NCI-H1930 (cell line): ENCODE measurements around the gene RAB44.
A peak's percentile ranks its signal among the peaks of the same experiment; 100 is the strongest.
"Not testable (repeated sequence)": the region's sequence is repeated elsewhere in the genome, so short reads cannot be mapped to it uniquely, and the experiment has no call there.

ENCODE experiments used
- DNase-seq, 2 experiments: peaks; one replicate each; lab custom pipeline; 2025; lab: John Stamatoyannopoulos, UW

The RAB44 gene

DNA sequence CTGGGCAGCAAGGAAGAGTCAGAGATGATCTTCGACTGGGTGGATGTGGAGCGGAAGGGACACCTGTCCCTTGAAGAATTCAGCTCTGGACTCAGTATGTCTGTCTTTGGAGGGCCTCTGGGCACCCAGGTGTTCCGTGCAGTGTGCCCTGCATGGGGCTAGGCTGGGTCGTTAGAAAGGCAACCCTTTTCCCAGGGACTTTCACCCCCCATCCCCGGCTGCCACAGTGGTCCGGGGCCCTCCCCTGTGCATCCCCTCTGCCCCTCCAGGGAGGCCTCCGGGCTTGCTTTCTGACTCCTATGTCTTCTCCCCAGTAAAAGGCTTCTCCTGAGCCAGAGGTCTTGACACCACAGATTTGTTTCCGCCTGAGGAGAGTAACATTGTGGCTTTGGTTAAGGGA is 16.2 kb downstream of the RAB44 start:
- no peak for DNase-seq

DNA sequence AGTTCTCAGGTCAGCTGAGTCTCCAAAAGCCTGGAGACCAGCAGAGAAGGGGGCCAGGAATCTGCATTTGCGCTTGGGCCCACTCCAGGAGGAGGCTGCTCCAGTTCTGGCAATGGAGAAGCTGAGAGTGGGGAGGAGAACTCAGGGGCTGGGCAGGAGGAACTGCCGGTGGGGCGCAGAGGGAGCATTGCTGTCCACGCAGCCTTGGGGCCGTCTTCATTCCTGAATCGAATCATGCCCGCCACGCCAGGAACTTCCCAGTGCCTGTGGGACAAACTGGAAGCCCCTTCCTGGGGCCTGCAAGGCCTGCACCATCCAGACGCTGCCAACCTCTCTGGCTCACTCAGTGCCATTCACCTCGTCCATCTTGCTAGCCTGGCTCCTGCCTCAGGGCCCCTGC is 16.9 kb downstream of the RAB44 start:
- DNase-seq: no peak

DNA sequence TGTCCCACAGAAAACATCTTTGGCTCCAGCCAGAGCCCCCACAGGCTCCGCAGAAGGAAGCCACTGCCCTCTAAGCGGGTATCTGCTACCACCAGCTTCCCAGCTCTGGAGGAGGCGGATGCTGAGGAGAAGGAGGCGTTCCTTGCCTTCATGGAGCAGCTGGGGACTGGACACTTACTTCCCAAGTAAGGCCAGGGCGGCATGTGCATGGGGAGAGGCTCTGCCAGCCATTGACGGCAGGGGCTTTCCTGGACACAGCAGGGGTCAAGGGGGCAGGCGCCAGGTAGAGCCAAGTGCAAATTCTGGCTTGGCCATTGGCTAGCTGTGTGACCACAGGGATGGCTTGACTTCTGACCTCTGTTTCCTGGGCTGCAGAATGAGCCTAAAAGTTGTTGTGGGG is 17.8 kb downstream of the RAB44 start:
- no peak for DNase-seq

DNA sequence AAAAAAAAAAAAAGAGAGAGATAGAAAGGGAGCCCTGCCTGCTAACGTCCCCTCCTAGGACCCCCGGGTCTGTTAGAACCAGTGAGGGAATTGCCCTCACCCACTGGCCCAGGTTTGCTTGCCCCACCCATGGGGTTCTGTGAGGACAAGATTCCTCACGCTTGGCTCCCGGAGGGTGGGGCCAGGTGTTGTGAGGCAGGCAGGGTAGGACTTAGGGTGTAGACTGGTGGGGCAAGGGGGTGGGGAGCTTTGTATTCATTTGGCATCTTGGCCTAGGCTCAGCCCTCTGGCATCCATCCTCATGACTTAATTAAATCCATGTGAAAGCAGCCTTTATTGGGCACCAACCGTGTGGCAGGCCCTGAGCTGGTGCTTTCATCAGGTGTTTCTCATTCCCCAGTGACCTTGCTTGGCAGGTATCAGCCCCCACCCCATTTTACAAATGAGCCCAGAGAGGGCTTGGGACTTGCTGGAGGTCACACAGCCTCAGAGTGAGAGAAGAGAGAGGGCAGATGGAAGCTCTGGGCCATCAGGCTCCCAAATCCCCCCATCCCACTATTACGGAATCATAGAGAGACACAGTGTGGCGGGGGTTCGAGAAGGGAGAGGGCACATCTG is 19.0 kb downstream of the RAB44 start:
- no peak for DNase-seq

DNA sequence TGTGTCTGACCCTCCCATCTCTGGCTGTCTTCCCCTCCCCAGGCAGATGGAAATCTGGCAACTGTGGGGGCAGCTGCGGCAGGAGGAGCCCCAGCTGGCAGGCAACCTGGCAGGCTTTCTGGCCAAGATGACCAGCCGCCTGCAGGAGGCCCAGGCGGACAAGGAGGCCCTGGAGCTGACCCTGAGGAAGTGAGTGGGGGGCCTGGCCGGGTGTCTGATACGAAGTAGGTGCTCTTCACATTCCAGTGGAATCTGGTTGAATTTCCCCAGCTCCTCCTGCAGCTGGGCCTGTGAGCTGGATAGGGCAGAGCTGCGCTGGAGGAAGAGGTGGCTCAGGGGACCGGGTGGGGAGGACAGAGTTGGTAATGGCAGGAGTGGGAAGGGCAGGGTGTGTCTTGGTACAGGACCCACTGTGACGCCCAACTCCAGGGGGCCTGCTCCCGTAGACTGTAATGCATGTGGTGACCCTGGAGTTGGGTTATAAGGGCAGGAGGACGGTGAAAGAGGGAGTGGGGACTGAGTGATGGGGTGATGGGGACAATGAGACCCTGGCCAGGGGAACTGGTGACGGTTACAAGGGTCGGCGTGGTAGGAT is 19.7 kb downstream of the RAB44 start:
- DNase-seq: no peak

DNA sequence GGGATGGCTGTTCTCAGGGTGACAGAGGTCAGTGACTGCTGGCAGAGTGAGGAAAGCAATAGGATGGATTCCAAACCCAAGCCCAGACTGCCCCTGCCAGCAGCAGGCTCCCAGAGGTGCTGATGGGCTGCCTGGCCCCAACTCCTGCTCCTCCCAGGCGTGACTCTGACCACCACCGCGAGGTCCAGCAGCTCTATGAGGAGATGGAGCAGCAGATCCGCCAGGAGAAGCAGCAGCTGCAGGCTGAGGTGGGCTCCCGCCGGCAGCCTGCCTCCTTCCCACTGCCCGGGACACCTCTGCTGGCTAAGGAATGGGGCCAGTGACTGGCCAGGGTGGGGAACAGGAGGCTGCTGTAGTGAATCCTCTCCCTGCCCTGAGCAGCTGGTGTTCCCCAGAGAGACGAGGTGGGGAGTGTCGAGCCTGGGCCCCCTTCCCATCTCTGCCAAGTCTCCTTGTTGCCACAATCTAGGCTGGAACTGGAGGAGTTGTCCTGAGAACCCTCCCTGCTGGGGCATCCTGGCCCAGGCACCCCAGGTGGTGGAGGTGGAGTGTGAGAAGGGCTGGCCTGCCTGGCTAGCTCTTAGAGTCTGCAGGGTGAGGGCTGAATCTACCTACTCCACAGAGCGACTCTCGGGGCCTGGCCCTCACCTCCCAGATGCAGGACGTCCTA is 20.4 kb downstream of the RAB44 start:
- DNase-seq: no peak

DNA sequence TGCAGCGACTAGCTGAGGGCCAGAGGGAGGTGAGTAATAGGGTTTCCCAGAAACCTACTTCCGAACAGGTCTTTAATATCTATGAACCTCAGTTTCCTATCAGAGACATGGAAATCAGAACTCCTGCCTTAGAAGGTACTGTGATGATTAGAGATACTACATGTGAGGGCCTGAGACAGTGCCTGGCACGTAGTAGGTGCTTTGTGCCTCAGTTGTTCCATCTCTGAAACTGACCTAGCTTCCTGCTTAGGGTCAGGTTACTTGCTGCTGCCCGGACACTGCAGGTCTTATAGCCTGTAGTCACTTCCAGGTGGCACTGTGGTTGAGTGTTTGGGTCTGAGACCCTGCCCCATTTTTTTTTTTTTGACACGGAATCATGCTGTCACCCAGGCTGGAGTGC is 20.9 kb downstream of the RAB44 start:
- DNase-seq: no peak

DNA sequence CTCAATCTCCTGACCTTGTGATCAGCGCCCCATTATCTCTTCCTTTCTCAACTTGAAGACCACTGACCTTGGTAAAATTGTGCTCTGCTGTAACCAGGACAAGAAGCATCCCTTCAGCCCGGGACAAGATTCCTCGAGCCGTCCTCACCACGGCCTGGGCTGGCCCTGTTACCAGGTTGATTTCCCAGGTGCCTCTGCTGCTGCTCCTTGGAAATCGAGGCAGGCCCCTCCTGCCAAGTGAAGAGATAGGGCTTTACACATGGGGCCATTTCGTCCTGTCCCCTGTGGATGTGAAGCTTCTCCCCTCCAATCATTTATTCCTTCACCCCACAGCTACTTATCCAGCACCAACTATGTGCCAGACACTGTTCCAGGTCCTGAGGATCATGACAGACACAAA is 21.5 kb downstream of the RAB44 start:
- DNase-seq: no peak

DNA sequence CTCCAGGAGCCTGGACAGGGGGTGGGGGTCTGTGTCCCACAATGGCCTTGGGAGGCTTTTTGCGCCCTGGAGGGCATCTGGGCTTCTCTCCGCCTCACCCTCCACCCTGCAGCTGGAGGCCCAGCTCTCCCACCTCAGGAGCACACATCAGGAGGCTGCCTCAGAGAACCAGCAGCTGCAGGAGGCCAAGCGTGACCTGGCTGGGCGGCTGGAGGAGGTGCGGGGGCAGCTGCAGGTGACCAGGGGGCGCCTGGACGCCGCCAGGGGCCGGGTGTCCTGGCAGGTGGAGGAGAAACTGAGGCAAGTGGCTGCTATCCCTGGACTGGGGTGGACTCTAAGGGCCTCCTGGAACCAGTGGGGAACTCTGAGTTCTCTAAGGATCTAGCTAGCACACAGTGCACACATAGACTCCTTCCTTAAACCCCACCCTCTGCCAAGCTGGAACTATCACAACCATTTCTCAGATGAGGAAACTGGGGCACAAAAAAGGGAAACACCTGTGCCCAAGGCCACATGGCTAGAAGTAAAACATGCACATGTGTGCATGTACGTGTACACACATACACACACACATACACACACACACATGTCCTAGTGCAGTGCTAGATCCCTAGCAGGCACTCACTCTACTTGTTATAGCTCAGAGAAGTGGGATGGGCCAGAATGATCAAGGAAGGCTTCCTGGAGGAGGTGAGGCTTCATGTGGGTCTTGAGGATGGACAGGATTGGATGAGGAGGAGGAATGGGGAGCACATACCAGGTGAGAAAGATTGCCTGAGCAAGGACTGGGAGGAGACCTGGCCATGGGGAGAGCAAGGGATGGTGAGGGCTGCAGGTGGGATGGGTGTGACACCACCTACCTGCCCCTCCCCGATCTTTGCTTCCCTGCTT is 22.9 kb downstream of the RAB44 start:
- DNase-seq: no peak

DNA sequence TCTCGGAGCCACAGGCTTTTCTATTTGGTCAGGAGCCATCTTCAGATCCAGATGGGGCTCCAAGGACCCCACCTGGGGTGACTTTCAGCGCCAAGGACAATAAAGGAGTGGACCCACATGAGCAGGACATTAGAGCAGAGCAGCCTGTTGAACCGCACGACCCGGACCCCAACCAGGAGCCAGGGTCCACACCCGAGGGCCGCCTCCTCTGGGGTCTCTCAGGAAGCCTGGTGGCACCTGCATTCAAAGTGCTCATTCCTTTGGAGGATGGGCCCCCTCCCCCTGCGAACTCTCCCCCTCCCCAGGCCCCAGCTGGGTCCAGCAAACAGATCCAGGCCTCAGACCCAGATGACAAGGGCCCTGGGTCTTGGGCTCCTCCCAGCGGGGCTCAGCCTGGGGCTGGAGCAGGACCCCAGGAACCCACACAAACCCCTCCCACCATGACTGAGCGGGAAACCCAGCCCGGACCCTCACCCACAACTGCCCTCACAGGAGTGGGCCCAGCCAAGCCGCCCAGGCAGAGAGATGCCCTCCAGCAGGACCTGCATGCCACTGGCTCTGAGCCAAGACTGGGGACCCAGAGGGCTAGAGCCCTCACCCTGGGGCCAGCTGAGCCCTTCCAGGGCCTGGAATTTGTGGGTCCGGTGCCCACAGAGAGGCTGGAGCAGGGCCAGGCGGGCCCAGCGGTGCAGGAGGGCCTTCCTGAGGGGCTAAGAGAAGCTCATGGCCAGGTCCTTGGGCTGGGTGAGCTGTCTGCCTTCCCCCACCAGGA is 23.9 kb downstream of the RAB44 start:
- DNase-seq: no peak

DNA sequence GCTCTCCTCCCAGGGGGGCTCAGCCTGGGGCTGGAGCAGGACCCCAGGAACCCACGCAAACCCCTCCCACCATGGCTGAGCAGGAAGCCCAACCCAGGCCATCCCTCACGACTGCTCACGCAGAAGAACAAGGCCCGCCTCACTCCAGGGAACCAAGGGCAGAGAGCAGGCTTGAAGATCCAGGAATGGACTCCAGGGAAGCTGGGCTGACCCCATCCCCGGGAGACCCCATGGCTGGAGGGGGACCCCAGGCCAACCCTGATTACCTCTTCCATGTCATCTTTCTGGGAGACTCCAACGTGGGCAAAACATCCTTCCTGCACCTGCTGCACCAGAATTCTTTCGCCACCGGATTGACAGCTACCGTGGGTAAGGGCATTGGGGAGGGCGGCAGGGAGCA is 24.7 kb downstream of the RAB44 start:
- DNase-seq: no peak

DNA sequence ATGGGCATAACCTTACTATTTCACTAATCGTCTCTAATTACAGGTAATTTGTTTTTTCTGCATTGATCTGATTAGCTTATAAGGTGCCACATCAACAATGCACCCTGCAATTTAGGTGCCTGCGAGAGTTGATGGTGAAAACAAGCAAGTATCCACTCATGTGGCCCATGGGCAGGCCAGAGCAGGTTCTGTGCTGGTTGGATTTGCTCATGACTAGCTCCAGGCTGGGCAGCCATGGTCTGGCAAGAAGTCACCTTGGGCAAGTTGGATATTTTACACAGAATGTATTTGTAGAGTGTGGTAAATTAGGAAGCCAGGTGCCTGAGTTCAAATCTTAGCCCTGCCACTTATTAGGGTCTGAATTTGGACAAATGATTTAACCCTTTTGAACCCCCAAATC is 25.3 kb downstream of the RAB44 start:
- DNase-seq: no peak

DNA sequence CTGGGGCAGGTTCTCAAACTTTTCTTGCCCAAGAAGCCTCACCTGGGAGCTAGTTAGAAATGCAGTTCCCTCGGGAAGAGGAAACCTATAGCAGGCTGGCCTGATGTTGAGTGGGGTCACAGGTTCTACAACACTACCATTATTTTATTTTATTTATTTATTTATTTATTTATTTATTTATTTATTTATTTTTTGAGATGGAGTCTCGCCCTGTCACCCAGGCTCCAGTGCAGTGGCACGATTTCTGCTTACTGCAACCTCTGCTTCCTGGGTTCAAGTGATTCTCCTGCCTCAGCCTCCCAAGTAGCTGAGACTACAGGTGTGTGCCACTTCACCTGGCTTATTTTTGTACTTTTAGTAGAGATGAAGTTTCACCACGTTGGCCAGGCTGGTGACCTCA is 26.4 kb downstream of the RAB44 start:
- not testable (repeated sequence) for DNase-seq

DNA sequence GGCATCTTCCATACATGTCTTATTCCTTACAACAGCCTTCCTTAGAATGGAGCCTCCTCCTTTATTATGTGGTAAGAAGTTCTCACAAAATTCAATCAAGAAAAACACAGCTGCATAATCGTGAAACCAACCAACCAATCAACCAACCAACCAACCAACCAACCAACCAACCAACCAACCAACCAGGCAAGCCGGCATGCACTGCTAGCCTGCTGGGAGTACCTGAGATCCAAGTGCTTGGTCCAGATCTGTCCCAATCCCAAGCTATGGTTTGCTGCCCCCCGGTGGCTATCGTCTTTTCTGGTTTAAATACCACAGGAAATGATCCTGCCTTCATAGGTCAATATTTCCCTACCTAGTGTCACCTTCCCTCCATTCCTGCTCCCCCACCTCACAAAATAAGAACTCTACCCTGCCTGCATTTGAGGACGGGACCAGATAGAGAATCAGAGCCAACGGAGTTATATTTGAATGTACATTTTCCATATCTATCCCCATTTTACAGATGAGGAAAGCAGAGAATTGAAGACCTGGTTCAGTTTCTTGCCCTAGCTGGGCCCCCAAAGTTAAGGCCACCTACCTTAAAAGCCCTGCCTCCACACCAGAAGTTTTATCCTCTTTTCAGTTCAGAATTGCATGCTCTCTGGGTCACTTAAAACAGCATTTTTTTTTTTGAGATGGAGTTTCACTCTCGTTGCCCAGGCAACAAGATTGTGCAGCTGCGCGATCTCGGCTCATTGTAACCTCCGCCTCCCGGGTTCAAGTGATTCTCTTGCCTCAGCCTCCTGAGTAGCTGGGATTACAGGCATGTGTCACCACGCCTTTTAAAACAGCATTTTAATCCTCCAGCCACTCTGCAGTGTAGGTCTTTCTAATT is 27.1 kb downstream of the RAB44 start:
- peak; percentile 8 to 42 for DNase-seq

DNA sequence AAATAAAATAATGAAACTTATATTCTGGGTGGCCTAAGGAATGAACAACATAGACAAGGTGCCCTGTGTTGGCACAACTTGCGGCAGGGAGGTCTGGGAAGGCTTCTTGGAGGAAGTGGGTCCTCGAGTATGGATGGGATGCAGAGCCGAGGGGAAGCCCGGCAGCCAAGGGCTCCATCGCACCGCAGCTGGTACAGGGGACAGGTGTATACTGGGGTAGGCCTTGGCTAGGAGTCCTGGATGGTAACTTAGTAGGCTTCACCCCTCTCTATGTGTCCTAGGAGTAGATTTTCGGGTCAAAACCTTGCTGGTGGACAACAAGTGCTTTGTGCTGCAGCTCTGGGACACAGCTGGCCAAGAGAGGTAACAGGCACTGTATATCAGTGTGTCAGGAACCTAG is 28.0 kb downstream of the RAB44 start:
- no peak for DNase-seq

DNA sequence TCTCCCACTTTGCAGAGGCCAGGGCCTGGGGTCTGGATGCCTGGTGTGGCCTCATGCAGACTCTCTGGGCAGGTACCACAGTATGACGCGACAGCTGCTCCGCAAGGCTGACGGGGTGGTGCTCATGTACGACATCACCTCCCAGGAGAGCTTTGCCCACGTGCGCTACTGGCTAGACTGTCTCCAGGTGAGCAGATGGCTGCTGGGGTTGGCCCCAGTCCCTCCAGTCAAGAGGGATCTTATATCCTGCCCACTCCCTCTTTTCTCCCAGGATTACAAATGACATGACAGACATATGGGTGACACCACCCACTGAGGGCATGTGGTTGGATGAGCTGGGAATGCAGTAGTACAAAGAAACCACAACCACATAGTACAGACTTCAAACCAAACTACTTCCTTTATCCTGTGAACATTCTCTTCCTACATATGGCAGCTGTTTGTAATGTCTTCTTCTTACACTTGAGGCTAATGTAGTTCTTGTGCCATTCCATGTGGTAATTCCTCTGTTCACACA is 29.9 kb downstream of the RAB44 start:
- no peak for DNase-seq

DNA sequence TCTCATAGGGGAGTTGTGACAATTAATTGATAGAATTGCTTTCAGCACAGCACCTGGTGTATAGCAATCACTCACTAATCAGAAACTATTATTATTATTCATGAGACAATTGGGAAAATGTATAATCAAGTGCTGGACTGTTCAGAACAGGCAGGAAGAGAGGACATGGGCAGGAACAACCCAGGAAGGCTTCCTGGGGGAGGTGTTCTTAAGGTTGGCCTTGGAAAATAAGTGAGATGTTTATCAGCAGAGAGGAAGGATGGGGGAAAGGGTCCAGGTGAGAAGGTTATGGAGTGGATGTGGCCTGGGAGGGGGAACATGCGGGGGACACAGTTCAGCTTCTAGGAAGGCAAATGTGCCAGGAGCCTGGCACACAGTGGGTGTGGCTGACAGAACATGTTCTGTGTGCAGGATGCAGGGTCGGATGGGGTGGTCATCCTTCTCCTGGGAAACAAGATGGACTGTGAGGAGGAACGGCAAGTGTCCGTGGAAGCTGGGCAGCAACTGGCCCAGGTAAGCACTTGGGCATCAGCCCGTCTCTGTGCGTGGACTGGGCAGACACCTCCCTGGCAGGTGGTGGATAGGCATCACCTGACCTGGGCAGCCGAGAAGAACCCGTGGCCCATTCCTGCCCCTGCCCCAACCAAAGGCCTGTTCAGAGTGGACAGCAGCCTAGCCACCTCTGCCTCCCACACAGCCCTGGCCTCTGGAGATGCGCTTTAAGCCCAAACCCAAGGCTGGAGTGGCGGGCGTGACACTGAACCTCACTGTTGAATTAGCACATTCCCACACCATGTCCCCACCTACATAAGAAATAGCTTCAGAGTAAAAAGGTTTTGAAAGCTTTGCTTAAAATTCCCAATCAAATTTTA is 30.9 kb downstream of the RAB44 start:
- no peak for DNase-seq

DNA sequence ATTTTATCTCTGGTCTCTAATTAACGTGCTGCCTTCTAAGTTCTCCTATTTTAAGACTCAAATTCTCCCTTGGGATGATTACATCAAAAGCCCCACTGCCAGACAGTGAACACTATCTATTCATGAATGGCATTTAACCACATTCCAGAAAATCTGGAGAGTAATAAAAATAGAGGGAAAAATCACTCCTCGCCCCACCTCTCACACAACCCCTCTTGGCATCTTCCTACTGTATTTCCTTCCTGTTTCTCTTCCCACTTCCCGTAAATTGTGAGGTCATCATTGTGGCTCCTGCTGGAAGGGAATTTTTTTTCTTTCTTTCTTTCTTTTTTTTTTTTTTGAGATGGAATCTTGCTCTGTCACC is 31.5 kb downstream of the RAB44 start:
- no peak for DNase-seq

DNA sequence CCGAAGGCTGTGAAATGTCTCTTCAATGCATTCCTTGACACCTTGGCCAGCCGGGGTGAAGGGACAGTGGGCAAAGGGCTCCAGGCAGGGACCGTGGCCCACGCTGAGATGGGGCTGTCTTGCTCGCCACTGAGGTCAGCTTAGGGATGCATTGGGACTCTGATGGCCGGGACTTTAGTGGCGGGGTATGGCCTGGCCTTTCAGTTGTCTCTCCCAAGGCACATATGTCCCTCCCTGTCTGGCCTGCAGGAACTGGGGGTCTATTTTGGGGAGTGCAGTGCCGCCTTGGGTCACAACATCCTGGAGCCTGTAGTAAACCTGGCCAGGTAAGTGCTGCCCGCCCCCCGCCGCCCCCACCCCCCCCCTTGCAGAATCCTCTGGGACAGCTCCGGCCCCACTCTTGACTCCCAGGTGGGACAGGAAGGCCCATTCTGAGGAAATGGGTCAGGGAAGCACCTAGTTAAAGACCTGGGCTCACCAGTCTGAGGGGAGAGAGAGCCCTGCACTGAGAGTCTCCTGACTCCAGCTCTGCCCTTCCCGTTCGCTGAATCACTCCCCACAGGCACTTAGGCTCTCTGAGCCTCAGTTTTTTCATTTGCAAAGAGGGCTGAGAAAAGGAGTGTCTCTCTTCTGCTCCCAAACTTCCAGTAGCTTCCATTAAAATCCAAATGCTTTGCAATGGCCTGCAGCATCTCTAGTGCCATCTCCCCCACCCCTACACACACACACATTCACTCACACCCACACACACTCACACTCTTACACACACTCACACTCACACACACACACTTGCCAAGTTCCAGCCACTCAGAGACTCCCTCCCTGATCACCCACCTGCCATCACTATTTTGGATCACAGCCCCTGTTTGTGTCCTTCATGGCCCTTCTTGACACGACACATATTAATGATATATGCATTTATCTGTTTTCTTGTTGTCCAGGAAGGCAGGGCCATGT is 33.1 kb downstream of the RAB44 start:
- no peak for DNase-seq
